Memory B cell (primary cell): ENCODE results near the gene PAQR6.

Experiments
- ATAC-seq: fragments of 150-1000 bp; cut with Tn5 transposase; 2 replicates; pipeline ENCODE4 v1.10.0; 2021; ENCODE audit warnings: low read depth, mild to moderate bottlenecking, moderate library complexity
- DNase-seq, 2 donors: peaks; one replicate each; pipeline ENCODE4 v3.0.0; 2022; ENCODE audit warnings: low spot score in 2 of 2
- H3K27ac Mint-ChIP-seq: one replicate; pipeline ENCODE4 v1.8.0; 2022; ENCODE audit warnings: mild to moderate bottlenecking, moderate library complexity, mixed read lengths
- H3K27me3 Mint-ChIP-seq: one replicate; pipeline ENCODE4 v1.8.0; 2022; ENCODE audit warnings: mixed read lengths
- H3K36me3 Mint-ChIP-seq: one replicate; pipeline ENCODE4 v1.8.0; 2022; ENCODE audit warnings: mild to moderate bottlenecking, mixed read lengths
- H3K4me1 Mint-ChIP-seq: one replicate; pipeline ENCODE4 v1.8.0; 2022; ENCODE audit warnings: mixed read lengths
- H3K4me3 Mint-ChIP-seq: one replicate; pipeline ENCODE4 v1.8.0; 2022; ENCODE audit warnings: mild to moderate bottlenecking, moderate library complexity, mixed read lengths
- H3K9me3 Mint-ChIP-seq: one replicate; pipeline ENCODE4 v1.8.0; 2022; ENCODE audit warnings: mixed read lengths

The PAQR6 gene

GRCh38 chr1:156253634-156254033, 5.8 kb upstream of the PAQR6 start:
- H3K36me3 Mint-ChIP-seq, result peaks cover 31% of the 10 kb centered on the region
- H3K9me3 Mint-ChIP-seq, result no peaks in the 10 kb centered on the region
- H3K4me1 Mint-ChIP-seq, result no peaks in the 10 kb centered on the region
- no peak overlapping the region for H3K4me3 Mint-ChIP-seq
- ATAC-seq (no peak), DNase-seq (no peak)
- no peaks in the 10 kb centered on the region for H3K27me3 Mint-ChIP-seq
- no peak overlapping the region for H3K27ac Mint-ChIP-seq

GRCh38 chr1:156251527-156251926, 3.7 kb upstream of the PAQR6 start:
- DNase-seq (no peak), ATAC-seq (no peak)
- H3K27me3 Mint-ChIP-seq, result no peaks in the 10 kb centered on the region
- no peak overlapping the region for H3K4me3 Mint-ChIP-seq
- H3K27ac Mint-ChIP-seq, result no peak overlapping the region
- no peaks in the 10 kb centered on the region for H3K9me3 Mint-ChIP-seq
- H3K36me3 Mint-ChIP-seq, result peaks cover 23% of the 10 kb centered on the region
- peaks cover 2% of the 10 kb centered on the region for H3K4me1 Mint-ChIP-seq

DNA sequence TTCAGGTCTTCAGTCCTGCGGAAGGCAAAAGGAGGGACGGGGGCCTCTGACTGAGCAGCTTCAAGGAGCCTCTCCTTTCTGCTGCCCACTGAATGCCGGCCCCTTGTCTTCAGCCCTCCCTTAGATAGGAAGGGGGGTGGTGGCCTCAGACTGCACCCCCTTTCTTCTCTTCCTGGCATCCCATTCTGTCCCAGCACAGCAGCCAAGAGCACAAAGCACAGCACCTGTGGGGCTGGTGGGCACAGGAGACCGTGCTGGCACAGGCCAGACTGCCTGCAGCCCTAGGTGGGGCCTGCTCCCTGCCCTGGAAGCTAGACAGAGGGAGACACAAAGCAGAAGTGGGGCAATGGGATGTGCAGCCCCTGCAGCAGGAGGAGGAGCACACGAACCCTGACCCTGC, 1.7 kb upstream of the PAQR6 start:
- DNase-seq (no peak), ATAC-seq (no peak)
- peaks cover 2% of the 10 kb centered on the region for H3K27me3 Mint-ChIP-seq
- H3K4me1 Mint-ChIP-seq, result peaks cover 17% of the 10 kb centered on the region
- H3K36me3 Mint-ChIP-seq, result peaks cover 19% of the 10 kb centered on the region
- no peak overlapping the region for H3K4me3 Mint-ChIP-seq
- no peak overlapping the region for H3K27ac Mint-ChIP-seq
- no peaks in the 10 kb centered on the region for H3K9me3 Mint-ChIP-seq

GRCh38 chr1:156248323-156248683, 447 bp upstream of the PAQR6 start:
- H3K9me3 Mint-ChIP-seq, result no peaks in the 10 kb centered on the region
- no peak for DNase-seq
- peaks cover 5% of the 10 kb centered on the region for H3K27me3 Mint-ChIP-seq
- H3K36me3 Mint-ChIP-seq, result peaks cover 12% of the 10 kb centered on the region
- no peak overlapping the region for H3K27ac Mint-ChIP-seq
- H3K4me1 Mint-ChIP-seq, result peaks cover 17% of the 10 kb centered on the region
- H3K4me3 Mint-ChIP-seq, result no peak overlapping the region
- no peak for ATAC-seq

GRCh38 chr1:156246781-156247459, 936 bp downstream of the PAQR6 start:
- H3K9me3 Mint-ChIP-seq, result no peaks in the 10 kb centered on the region
- DNase-seq (no peak), ATAC-seq (no peak)
- H3K27me3 Mint-ChIP-seq, result peaks cover 5% of the 10 kb centered on the region
- no peak overlapping the region for H3K4me3 Mint-ChIP-seq
- H3K27ac Mint-ChIP-seq, result no peak overlapping the region
- H3K36me3 Mint-ChIP-seq, result peaks cover 5% of the 10 kb centered on the region
- peaks cover 17% of the 10 kb centered on the region for H3K4me1 Mint-ChIP-seq

- Mint-ChIP-seq H3K27ac (no peak overlapping the region), H3K27me3 (peaks cover 5% of the 10 kb centered on the region), H3K4me1 (peaks cover 17% of the 10 kb centered on the region), H3K4me3 (peak overlapping the region; percentile 58), H3K36me3 (peaks cover 5% of the 10 kb centered on the region), H3K9me3 (no peaks in the 10 kb centered on the region)
- DNase-seq (no peak), ATAC-seq (no peak)
Measured at GRCh38 chr1:156246241-156246780, 1.5 kb downstream of the PAQR6 start.

DNA sequence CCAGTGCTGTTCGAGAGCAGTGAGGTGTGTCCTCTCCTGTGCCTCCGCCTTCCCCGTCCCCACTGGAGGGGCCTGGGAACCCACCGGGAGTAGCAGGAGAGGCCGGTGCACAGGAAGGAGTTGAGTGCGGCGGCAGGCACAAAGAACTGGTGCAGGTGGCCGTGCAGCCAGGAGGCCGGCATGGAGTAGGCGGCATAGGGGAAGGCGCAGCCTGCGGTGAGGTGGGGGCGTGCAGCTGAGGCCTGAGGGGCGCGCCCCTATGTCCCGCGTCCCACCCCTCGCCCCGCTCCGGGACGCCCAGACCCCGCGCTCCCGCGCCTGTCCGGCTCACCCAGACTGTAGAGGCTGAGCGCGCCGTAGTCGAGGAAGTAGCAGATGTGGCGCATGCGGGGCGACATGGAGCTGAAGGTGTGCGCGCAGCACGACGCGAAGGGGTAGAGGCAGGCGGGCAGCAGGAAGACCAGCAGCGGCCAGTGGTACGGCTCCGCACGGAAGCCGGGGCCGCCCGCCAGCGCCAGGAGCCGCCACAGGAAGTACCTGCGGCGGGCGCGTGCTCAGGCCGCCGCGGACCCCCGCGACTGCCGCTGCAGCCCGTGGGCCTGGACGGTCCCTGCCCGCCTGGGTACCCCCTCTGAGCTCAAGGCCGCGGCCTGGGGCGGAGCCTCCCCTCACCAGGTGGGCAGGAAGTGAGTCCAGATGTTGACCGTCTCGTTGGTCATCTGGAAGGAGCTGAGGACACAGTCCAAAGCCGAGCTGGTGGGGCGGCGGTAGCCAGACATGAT, 2.2 kb downstream of the PAQR6 start:
- Mint-ChIP-seq H3K4me1 (peaks cover 17% of the 10 kb centered on the region), H3K9me3 (no peaks in the 10 kb centered on the region), H3K36me3 (peaks cover 3% of the 10 kb centered on the region), H3K4me3 (peak overlapping the region; percentile 87), H3K27me3 (peaks cover 5% of the 10 kb centered on the region), H3K27ac (no peak overlapping the region)
- ATAC-seq (peak; percentile 72), DNase-seq (peak; percentile 18 to 37)

DNA sequence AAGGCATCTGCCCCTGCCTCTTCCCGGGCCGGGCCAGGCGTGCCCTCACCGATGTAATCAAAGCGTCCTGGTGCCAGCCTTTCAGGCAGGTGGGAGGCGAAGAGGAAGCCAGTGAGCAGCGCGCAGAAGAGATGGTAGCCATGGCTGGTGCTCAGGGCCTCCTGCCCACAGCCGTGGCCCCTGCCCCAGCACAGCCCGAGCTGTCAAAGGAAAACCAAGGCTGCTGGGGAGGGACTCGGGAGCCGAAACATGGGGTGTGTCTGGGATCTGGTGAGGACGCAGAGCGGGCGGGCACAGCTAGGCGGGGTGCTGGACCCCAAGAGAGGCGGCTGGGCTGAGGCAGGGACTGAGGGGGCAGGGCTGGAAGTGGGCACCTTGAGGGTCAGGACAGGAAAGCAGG, 3.1 kb downstream of the PAQR6 start:
- Mint-ChIP-seq H3K4me3 (peak overlapping the region; percentile 87), H3K4me1 (peaks cover 17% of the 10 kb centered on the region), H3K36me3 (peaks cover 6% of the 10 kb centered on the region), H3K27ac (no peak overlapping the region), H3K27me3 (peaks cover 5% of the 10 kb centered on the region), H3K9me3 (no peaks in the 10 kb centered on the region)
- DNase-seq, result no peak
- ATAC-seq, result no peak

GRCh38 chr1:156244126-156244525, 3.7 kb downstream of the PAQR6 start:
- H3K27me3 Mint-ChIP-seq, result peaks cover 5% of the 10 kb centered on the region
- H3K27ac Mint-ChIP-seq, result no peak overlapping the region
- ATAC-seq, result no peak
- H3K36me3 Mint-ChIP-seq, result peaks cover 9% of the 10 kb centered on the region
- H3K4me3 Mint-ChIP-seq, result no peak overlapping the region
- peaks cover 17% of the 10 kb centered on the region for H3K4me1 Mint-ChIP-seq
- DNase-seq, result no peak
- no peaks in the 10 kb centered on the region for H3K9me3 Mint-ChIP-seq

DNA sequence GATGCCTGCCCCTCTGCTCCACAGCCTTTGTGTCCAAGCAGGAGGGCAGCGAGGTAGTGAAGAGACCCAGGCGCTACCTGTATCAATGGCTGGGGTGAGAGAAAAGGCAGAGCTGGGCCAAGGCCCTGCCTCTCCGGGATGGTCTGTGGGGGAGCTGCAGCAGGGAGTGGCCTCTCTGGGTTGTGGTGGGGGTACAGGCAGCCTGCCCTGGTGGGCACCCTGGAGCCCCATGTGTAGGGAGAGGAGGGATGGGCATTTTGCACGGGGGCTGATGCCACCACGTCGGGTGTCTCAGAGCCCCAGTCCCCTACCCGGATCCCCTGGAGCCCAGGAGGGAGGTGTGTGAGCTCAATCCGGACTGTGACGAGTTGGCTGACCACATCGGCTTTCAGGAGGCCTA, 5.1 kb downstream of the PAQR6 start:
- H3K27ac Mint-ChIP-seq, result no peak overlapping the region
- no peak for ATAC-seq

DNA sequence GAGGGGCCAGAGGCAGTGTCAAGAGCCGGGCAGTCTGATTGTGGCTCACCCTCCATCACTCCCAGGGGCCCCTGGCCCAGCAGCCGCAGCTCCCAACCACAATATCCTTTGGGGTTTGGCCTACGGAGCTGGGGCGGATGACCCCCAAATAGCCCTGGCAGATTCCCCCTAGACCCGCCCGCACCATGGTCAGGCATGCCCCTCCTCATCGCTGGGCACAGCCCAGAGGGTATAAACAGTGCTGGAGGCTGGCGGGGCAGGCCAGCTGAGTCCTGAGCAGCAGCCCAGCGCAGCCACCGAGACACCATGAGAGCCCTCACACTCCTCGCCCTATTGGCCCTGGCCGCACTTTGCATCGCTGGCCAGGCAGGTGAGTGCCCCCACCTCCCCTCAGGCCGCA, 5.9 kb downstream of the PAQR6 start, which contains the start of gene BGLAP:
TSS of gene BGLAP (plus strand) at position 259 of the 400 bp plus-strand sequence. CDS start at position 307, 48 bp downstream.
- Mint-ChIP-seq H3K27ac (no peak within 1 kb of the TSS), H3K9me3 (no peaks in the 10 kb centered on the region), H3K4me3 (no peak within 1 kb of the TSS), H3K4me1 (peaks cover 15% of the 10 kb centered on the region), H3K36me3 (peaks cover 15% of the 10 kb centered on the region), H3K27me3 (peaks cover 5% of the 10 kb centered on the region)
- no peak for ATAC-seq
- no peak for DNase-seq

More for the DNA sequence above, 5.1 kb downstream of the PAQR6 start:
- Mint-ChIP-seq H3K9me3 (no peaks in the 10 kb centered on the region), H3K36me3 (peaks cover 12% of the 10 kb centered on the region), H3K4me1 (peaks cover 17% of the 10 kb centered on the region), H3K4me3 (no peak overlapping the region), H3K27me3 (peaks cover 5% of the 10 kb centered on the region)
- no peak for DNase-seq

DNA sequence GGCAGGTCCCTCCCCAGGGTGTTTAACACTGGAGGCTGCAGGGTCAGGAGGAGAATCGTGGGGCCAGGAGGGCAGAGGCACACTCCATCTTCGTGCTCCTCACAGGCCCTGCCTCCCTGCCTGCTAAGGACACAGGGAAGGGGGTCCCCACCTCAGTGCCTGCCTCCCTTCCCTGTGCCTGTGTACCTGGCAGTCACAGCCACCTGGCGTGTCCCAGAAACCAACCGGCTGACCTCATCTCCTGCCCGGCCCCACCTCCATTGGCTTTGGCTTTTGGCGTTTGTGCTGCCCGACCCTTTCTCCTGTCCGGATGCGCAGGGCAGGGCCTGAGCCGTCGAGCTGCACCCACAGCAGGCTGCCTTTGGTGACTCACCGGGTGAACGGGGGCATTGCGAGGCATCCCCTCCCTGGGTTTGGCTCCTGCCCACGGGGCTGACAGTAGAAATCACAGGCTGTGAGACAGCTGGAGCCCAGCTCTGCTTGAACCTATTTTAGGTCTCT, 6.5 kb downstream of the PAQR6 start:
- Mint-ChIP-seq H3K9me3 (no peaks in the 10 kb centered on the region), H3K27me3 (peaks cover 5% of the 10 kb centered on the region), H3K4me1 (peaks cover 13% of the 10 kb centered on the region), H3K36me3 (peaks cover 19% of the 10 kb centered on the region), H3K4me3 (no peak overlapping the region), H3K27ac (no peak overlapping the region)
- no peak for ATAC-seq
- no peak for DNase-seq

DNA sequence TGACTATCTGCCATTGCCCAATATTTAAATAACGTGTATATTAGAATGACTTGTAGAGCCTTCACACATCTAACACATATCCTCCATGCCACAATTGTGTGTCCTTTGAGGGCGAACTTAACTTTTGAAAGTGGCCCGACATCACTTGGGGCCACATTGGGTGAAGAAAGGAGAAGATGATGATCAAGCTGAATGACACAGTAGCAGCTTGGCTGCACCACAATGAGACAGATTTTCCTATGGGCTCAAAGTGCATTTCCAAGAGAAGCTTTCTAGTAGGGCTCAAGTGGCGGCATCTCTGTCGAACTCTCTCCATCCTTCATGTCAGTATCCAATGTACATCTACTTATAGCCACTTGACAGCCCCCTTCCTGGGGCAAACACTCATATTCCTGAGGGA, 9.6 kb downstream of the PAQR6 start:
- Mint-ChIP-seq H3K9me3 (no peaks in the 10 kb centered on the region), H3K4me1 (no peaks in the 10 kb centered on the region), H3K27me3 (no peaks in the 10 kb centered on the region), H3K27ac (no peak overlapping the region), H3K4me3 (no peak overlapping the region), H3K36me3 (peaks cover 30% of the 10 kb centered on the region)
- ATAC-seq (no peak), DNase-seq (no peak)

DNA sequence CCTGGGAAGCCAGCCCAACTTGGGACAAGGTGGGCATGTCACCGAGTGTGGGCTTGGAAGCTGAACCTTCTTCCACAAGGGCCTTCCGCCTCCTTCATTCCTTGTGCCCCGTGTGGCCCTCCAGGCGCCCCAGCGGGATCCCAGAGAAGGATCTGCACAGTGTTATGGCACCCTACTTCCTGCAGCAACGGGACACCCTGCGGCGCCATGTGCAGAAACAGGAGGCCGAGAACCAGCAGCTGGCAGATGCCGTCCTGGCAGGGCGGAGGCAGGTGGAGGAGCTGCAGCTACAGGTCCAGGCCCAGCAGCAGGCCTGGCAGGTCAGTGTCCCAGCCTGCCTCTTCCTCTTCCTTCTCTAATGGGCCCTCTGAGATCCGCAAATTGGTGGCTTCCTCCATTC, 11.7 kb downstream of the PAQR6 start:
- no peaks in the 10 kb centered on the region for H3K9me3 Mint-ChIP-seq
- no peak for ATAC-seq

More for the DNA sequence above, 11.7 kb downstream of the PAQR6 start:
- Mint-ChIP-seq H3K27ac (no peak overlapping the region), H3K36me3 (peaks cover 30% of the 10 kb centered on the region), H3K27me3 (no peaks in the 10 kb centered on the region), H3K4me1 (no peaks in the 10 kb centered on the region), H3K4me3 (no peak overlapping the region)
- no peak for DNase-seq
